Activated T-helper 9 cell treated with anti-CD3 and anti-CD28 coated beads, Interleukin-2, amount 50 U/mL, for 16 hours (primary cell): ENCODE data around the gene ETS2.
A peak's percentile ranks its signal among the peaks of the same experiment; 100 is the strongest.

Experiments
- DNase-seq: peaks from one replicate; pipeline ENCODE4 v3.0.0-alpha.2; 2020; ENCODE audit warnings: low read depth

ETS2 gene

GRCh38 chr21:38805328-38806152 lies at the start of gene ETS2:
ETS2 (plus strand) TSS chr21:38805929; CDS start chr21:38810035, 4,106 bp downstream.
- DNase-seq, result peak; percentile 63

- no peak for DNase-seq
Measured at GRCh38 chr21:38756746-38757145, 49.0 kb upstream of the ETS2 start.

GRCh38 chr21:38758501-38759214 lies 47.1 kb upstream of the ETS2 start:
- no peak for DNase-seq

- DNase-seq, result no peak
Measured at GRCh38 chr21:38759413-38759812, 46.3 kb upstream of the ETS2 start.

GRCh38 chr21:38760017-38760761 lies 45.5 kb upstream of the ETS2 start:
- no peak for DNase-seq

- no peak for DNase-seq
Measured at GRCh38 chr21:38760762-38761155, 45.0 kb upstream of the ETS2 start.

GRCh38 chr21:38761531-38761930 lies 44.2 kb upstream of the ETS2 start:
- no peak for DNase-seq

- DNase-seq, result no peak
Measured at GRCh38 chr21:38765056-38765455, 40.7 kb upstream of the ETS2 start.

- DNase-seq, result peak; percentile 46
Measured at GRCh38 chr21:38766987-38767722, 38.6 kb upstream of the ETS2 start.

- DNase-seq, result peak; percentile 48
Measured at GRCh38 chr21:38768471-38769063, 37.2 kb upstream of the ETS2 start.

- no peak for DNase-seq
Measured at GRCh38 chr21:38769191-38769780, 36.4 kb upstream of the ETS2 start.

- no peak for DNase-seq
Measured at GRCh38 chr21:38770660-38771059, 35.1 kb upstream of the ETS2 start.

GRCh38 chr21:38771536-38771935 lies 34.2 kb upstream of the ETS2 start:
- no peak for DNase-seq

- no peak for DNase-seq
Measured at GRCh38 chr21:38772646-38773045, 33.1 kb upstream of the ETS2 start.

- DNase-seq, result no peak
Measured at GRCh38 chr21:38773099-38774061, 32.3 kb upstream of the ETS2 start.

- DNase-seq, result no peak
Measured at GRCh38 chr21:38774152-38774551, 31.6 kb upstream of the ETS2 start.

GRCh38 chr21:38774586-38775285 lies 31.0 kb upstream of the ETS2 start:
- no peak for DNase-seq

- no peak for DNase-seq
Measured at GRCh38 chr21:38775733-38776132, 30.0 kb upstream of the ETS2 start.

GRCh38 chr21:38777015-38777414 lies 28.7 kb upstream of the ETS2 start:
- DNase-seq, result no peak
